Upper lobe of right lung (tissue), 1 donor: ENCODE measurements around the gene RPS29. TPM values are rescaled to one million over a fixed set of nuclear protein-coding genes. Genes with fewer than 3 reads are reported as not detected.

Experiments used
- ATAC-seq: fragments of 200-7000 bp; cut with Tn5 transposase; one replicate; pipeline ENCODE4 v1.9.1; 2020; ENCODE audit warnings: mild to moderate bottlenecking, moderate library complexity
- DNase-seq: peaks from one replicate; pipeline ENCODE4 v3.0.0-alpha.2; 2020
- H3K27ac ChIP-seq: fragments of 200-600 bp; one replicate; pipeline ENCODE4 v1.8.0; 2022
- H3K27me3 ChIP-seq: fragments of 200-600 bp; one replicate; pipeline ENCODE4 v1.8.0; 2022; ENCODE audit warnings: mild to moderate bottlenecking
- H3K36me3 ChIP-seq: fragments of 200-600 bp; one replicate; pipeline ENCODE4 v1.8.0; 2022
- H3K4me1 ChIP-seq: fragments of 200-600 bp; one replicate; pipeline ENCODE4 v1.8.0; 2022
- H3K4me3 ChIP-seq: fragments of 200-600 bp; one replicate; pipeline ENCODE4 v1.8.0; 2022; ENCODE audit warnings: mild to moderate bottlenecking
- H3K9me3 ChIP-seq: fragments of 200-600 bp; one replicate; pipeline ENCODE4 v1.8.0; 2022
- CTCF ChIP-seq: fragments of 200-600 bp; IDR thresholded peaks from one replicate; pipeline ENCODE4 v1.8.0; 2022; ENCODE audit warnings: antibody characterized with exemption
- intact Hi-C: fragments of 100-400 bp; cut with DNase I; formaldehyde crosslinking; loops from one replicate; pipeline ENCODE4 v1.11.0; 2022
- total RNA-seq: library from RNA; stranded (reverse); fragmentation: NEBNext Ultra II Directional; extraction: Animal tissue kit (Norgen Biotek cat#: 25700); gene quantifications from one replicate; pipeline ENCODE4 v1.2.1, GENCODE V29; 2021
- donor health status: DM: no; HTN: yes; CAD: no; lungs with severe emphysema.

Gene RPS29
- total RNA-seq, 1 donor from 2014 or later, result 1,185 TPM

- H3K4me3 ChIP-seq, result no peak overlapping the region
- DNase-seq (no peak), ATAC-seq (no peak)
- H3K9me3 ChIP-seq, result no peaks in the 10 kb centered on the region
- H3K36me3 ChIP-seq, result peaks cover 32% of the 10 kb centered on the region
- H3K27ac ChIP-seq, result no peak overlapping the region
- H3K4me1 ChIP-seq, result peaks cover 24% of the 10 kb centered on the region
- no peaks in the 10 kb centered on the region for H3K27me3 ChIP-seq
- intact Hi-C loops, result no loop called here
- TF ChIP-seq CTCF, result no peak
Observed at GRCh38 chr14:49617852-49618519, 31.8 kb upstream of the RPS29 start.

- no peak for TF ChIP-seq CTCF
- H3K4me1 ChIP-seq, result peaks cover 9% of the 10 kb centered on the region
- no peaks in the 10 kb centered on the region for H3K9me3 ChIP-seq
- no peaks in the 10 kb centered on the region for H3K27me3 ChIP-seq
- DNase-seq (no peak), ATAC-seq (no peak)
- intact Hi-C loops, result no loop called here
- peaks cover 32% of the 10 kb centered on the region for H3K36me3 ChIP-seq
- no peak overlapping the region for H3K27ac ChIP-seq
- no peak overlapping the region for H3K4me3 ChIP-seq
Observed at GRCh38 chr14:49615776-49616175, 29.6 kb upstream of the RPS29 start.

- H3K27me3 ChIP-seq, result no peaks in the 10 kb centered on the region
- ATAC-seq, result no peak
- DNase-seq, result no peak
- no peak overlapping the region for H3K4me3 ChIP-seq
- intact Hi-C loops, result no loop called here
- peaks cover 5% of the 10 kb centered on the region for H3K4me1 ChIP-seq
- H3K27ac ChIP-seq, result no peak overlapping the region
- TF ChIP-seq CTCF, result no peak
- no peaks in the 10 kb centered on the region for H3K9me3 ChIP-seq
- peaks cover 32% of the 10 kb centered on the region for H3K36me3 ChIP-seq
Observed at GRCh38 chr14:49614196-49614595, 28.0 kb upstream of the RPS29 start.

GRCh38 chr14:49612671-49613070 is 26.5 kb upstream of the RPS29 start:
- DNase-seq (no peak), ATAC-seq (no peak)
- Histone ChIP-seq H3K9me3 (no peaks in the 10 kb centered on the region), H3K4me1 (no peaks in the 10 kb centered on the region), H3K4me3 (no peak overlapping the region), H3K27me3 (no peaks in the 10 kb centered on the region), H3K27ac (no peak overlapping the region), H3K36me3 (peaks cover 22% of the 10 kb centered on the region)
- TF ChIP-seq CTCF, result no peak
- intact Hi-C loops, result no loop called here

GRCh38 chr14:49612251-49612650 is 26.1 kb upstream of the RPS29 start:
- intact Hi-C loops, result no loop called here
- peaks cover 22% of the 10 kb centered on the region for H3K36me3 ChIP-seq
- ATAC-seq, result no peak

More at GRCh38 chr14:49612251-49612650, 26.1 kb upstream of the RPS29 start:
- TF ChIP-seq CTCF, result no peak
- Histone ChIP-seq H3K27me3 (no peaks in the 10 kb centered on the region), H3K4me3 (no peak overlapping the region), H3K27ac (no peak overlapping the region), H3K9me3 (no peaks in the 10 kb centered on the region), H3K4me1 (no peaks in the 10 kb centered on the region)
- DNase-seq, result no peak
